ENCODE results near the gene CELF4.

Gene CELF4

GRCh38 chr18:37521510-37522465, 43.8 kb downstream of the CELF4 start:
- DNase-seq, result no peak

- DNase-seq, result no peak
Measured at GRCh38 chr18:37520508-37520907, 45.1 kb downstream of the CELF4 start.

- no peak for DNase-seq
Measured at GRCh38 chr18:37519510-37520135, 46.0 kb downstream of the CELF4 start.

GRCh38 chr18:37516361-37516853, 49.2 kb downstream of the CELF4 start:
- no peak for DNase-seq

- DNase-seq, result no peak
Measured at GRCh38 chr18:37514953-37515352, 50.6 kb downstream of the CELF4 start.

- DNase-seq, result no peak
Measured at GRCh38 chr18:37512400-37512799, 53.2 kb downstream of the CELF4 start.

GRCh38 chr18:37511721-37512298, 53.8 kb downstream of the CELF4 start:
- DNase-seq, result no peak

- DNase-seq, result no peak
Measured at GRCh38 chr18:37509600-37509999, 56.0 kb downstream of the CELF4 start.

GRCh38 chr18:37508207-37508606, 57.4 kb downstream of the CELF4 start:
- peak; percentile 89 for DNase-seq

GRCh38 chr18:37507239-37507638, 58.4 kb downstream of the CELF4 start:
- no peak for DNase-seq

GRCh38 chr18:37506001-37506400, 59.6 kb downstream of the CELF4 start:
- no peak for DNase-seq

- no peak for DNase-seq
Measured at GRCh38 chr18:37505321-37505720, 60.3 kb downstream of the CELF4 start.

GRCh38 chr18:37502601-37503000, 63.0 kb downstream of the CELF4 start:
- DNase-seq, result no peak

GRCh38 chr18:37502036-37502435, 63.6 kb downstream of the CELF4 start:
- DNase-seq, result no peak

GRCh38 chr18:37501136-37501535, 64.5 kb downstream of the CELF4 start:
- DNase-seq, result no peak

- peak; percentile 9 for DNase-seq
Measured at GRCh38 chr18:37499913-37500312, 65.7 kb downstream of the CELF4 start.

- DNase-seq, result peak; percentile 90
Measured at GRCh38 chr18:37499044-37499443, 66.6 kb downstream of the CELF4 start.

- no peak for DNase-seq
Measured at GRCh38 chr18:37497853-37498518, 67.6 kb downstream of the CELF4 start.

GRCh38 chr18:37496568-37496967, 69.0 kb downstream of the CELF4 start:
- DNase-seq, result no peak

- no peak for DNase-seq
Measured at GRCh38 chr18:37495354-37495753, 70.2 kb downstream of the CELF4 start.

- DNase-seq, result no peak
Measured at GRCh38 chr18:37494406-37494805, 71.2 kb downstream of the CELF4 start.

GRCh38 chr18:37493352-37493935, 72.2 kb downstream of the CELF4 start:
- no peak for DNase-seq

GRCh38 chr18:37492952-37493351, 72.6 kb downstream of the CELF4 start:
- DNase-seq, result no peak
